ENCODE results near the gene XYLT1. TPM values are rescaled to one million over a fixed set of nuclear protein-coding genes. Genes with fewer than 3 reads are reported as not detected.

Gene XYLT1
- total and polyA plus RNA-seq, 9 of the 15 experiments (the other 6 are each of a cell fraction or from before 2014, with no cell fraction given) = 0.03 to 0.09 (median 0.08) TPM; not detected in 6

GRCh38 chr16:17222871-17223401 is 247.8 kb downstream of the XYLT1 start (continued):
- TF ChIP-seq STAT6 (CRISPR knock-in tag; IDR thresholded peaks at IDR 0.05) = no peak

GRCh38 chr16:17219991-17220390 is 250.8 kb downstream of the XYLT1 start:
- no peaks in the 10 kb centered on the region for H3K9me1 ChIP-seq (ENCODE audit: control insufficient read depth, insufficient read depth, low read length)
- 0% methylated on average over 2 of the region's 2 CpGs for WGBS (ENCODE audit: insufficient coverage, low coverage, missing lambda C conversion rate)
- H3K36me3 ChIP-seq (ENCODE audit: control insufficient read depth, insufficient read depth, low read length) = no peaks in the 10 kb centered on the region
- no peak overlapping the region for H3K27ac ChIP-seq (ENCODE audit: extremely low read depth, low read depth, low read length)
- H3K27me3 ChIP-seq (ENCODE audit: control insufficient read depth in 2 of 2, insufficient read depth in 2 of 2, low read length in 2 of 2) = peaks cover 24 to 42% of the 10 kb centered on the region in 2 experiments; a peak in 4 of 5 replicates
- H4K20me1 ChIP-seq (replicated peaks; ENCODE audit: control insufficient read depth, insufficient read depth, low read length) = 0 out of 2 replicates have a peak, but pooled peaks cover 2% of the 10 kb centered on the region
- BruUV-seq (replicated peaks) = no TSS peak
- intact Hi-C loops (cut with micrococcal nuclease) = no loop called here
- ChIA-PET POLR2A (interaction anchor here (0.5 to 0.9 kb wide), 2 partner anchors 18 to 80 kb away, joined by 3 to 5 read pairs; no protein-coding TSS in a partner anchor), CTCF (ENCODE audit: low intra/inter-chr PET ratio) (no interaction called here)
- in situ Hi-C loops (cut with MboI) = no loop called here
- DNase-seq (ENCODE audit: extremely low read depth in 1 of 4, low spot score in 3 of 4) = no peak
- ATAC-seq = no peak
- no peaks in the 10 kb centered on the region for H3K79me2 ChIP-seq (ENCODE audit: control insufficient read depth, insufficient read depth, low read length)
- no peak for FAIRE-seq
- no peak overlapping the region for H3K4me2 ChIP-seq (ENCODE audit: insufficient read depth, low read length)
- no peaks in the 10 kb centered on the region for H3K9me3 ChIP-seq (replicated peaks; ENCODE audit: control insufficient read depth, insufficient read depth, low read depth, low read length)
- no peaks in the 10 kb centered on the region for H3K4me1 ChIP-seq (replicated peaks in 1 of 2; ENCODE audit: control insufficient read depth in 2 of 2, insufficient read depth in 2 of 2, low read length in 2 of 2)
- no peak overlapping the region for H3K9ac ChIP-seq (ENCODE audit: insufficient read depth in 1 of 2, low read depth in 2 of 2, low read length in 2 of 2)
- no peak overlapping the region for H2AFZ ChIP-seq (ENCODE audit: low read depth, low read length)
- no peak overlapping the region for H3K4me3 ChIP-seq
- no peak for TF ChIP-seq PTTG1 (tag; IDR thresholded peaks at IDR 0.05; ENCODE audit: low read depth)
- TF ChIP-seq RBM14 (IDR thresholded peaks at IDR 0.05; ENCODE audit: borderline replicate concordance, insufficient read depth, low read depth, low read length) = no peak
- TF ChIP-seq NR3C1 (CRISPR knock-in tag; IDR thresholded peaks at IDR 0.05) = no peak
- TF ChIP-seq ETS2 (tag; IDR thresholded peaks at IDR 0.05; ENCODE audit: borderline replicate concordance, poor library complexity, severe bottlenecking) = no peak
- no peak for TF ChIP-seq SOX6 (IDR thresholded peaks at IDR 0.05)
- no peak for TF ChIP-seq BMI1 (IDR thresholded peaks at IDR 0.05; ENCODE audit: low read length)
- TF ChIP-seq FOXM1 (IDR thresholded peaks at IDR 0.05; ENCODE audit: low read depth) = no peak
- no peak for TF ChIP-seq FOXM1 (CRISPR knock-in tag; IDR thresholded peaks at IDR 0.05; ENCODE audit: low read depth)
- TF ChIP-seq GABPB2 (CRISPR knock-in tag; conservative IDR thresholded peaks at IDR 0.05) = no peak
- TF ChIP-seq ZNF766 (CRISPR knock-in tag; conservative IDR thresholded peaks at IDR 0.05) = no peak
- TF ChIP-seq SMARCC2 (IDR thresholded peaks at IDR 0.05; ENCODE audit: low read depth) = no peak
- no peak for TF ChIP-seq ZNF586 (CRISPR knock-in tag; conservative IDR thresholded peaks at IDR 0.05)
- no peak for TF ChIP-seq RERE (CRISPR knock-in tag; IDR thresholded peaks at IDR 0.05; ENCODE audit: borderline replicate concordance)

All from K562 (cell line).